ENCODE data around the gene DYNLT3. TPM values are rescaled to one million over a fixed set of nuclear protein-coding genes. Genes with fewer than 3 reads are reported as not detected.

Gene DYNLT3
- polyA plus RNA-seq, 1 donor (not counting 4 experiments of a cell fraction or from before 2014, with no cell fraction given): 37.3 TPM

GRCh38 chrX:37888010-37888409 is 40.6 kb upstream of the DYNLT3 start:
- FAIRE-seq (no peak), DNase-seq (ENCODE audit: low read depth, low spot score) (no peak)
- dilution Hi-C loops (cut with MboI; ENCODE audit: extremely low pct_ligation_motif_present, low sequenced_read_pairs): no loop called here
- Histone ChIP-seq H3K27ac (ENCODE audit: control insufficient read depth, insufficient read depth, low read length) (no peak overlapping the region), H3K79me2 (ENCODE audit: control insufficient read depth, insufficient read depth, low read length) (no peaks in the 10 kb centered on the region), H3K9me1 (ENCODE audit: control insufficient read depth, extremely low read depth, insufficient read depth, low read length) (no peaks in the 10 kb centered on the region), H3K4me1 (ENCODE audit: control insufficient read depth, extremely low read depth, insufficient read depth, low read length) (peaks cover 4% of the 10 kb centered on the region), H3K9me3 (ENCODE audit: control insufficient read depth, low read depth, low read length) (no peaks in the 10 kb centered on the region), H2AFZ (ENCODE audit: control insufficient read depth, low read length) (no peak overlapping the region), H4K20me1 (ENCODE audit: control insufficient read depth, extremely low read depth, insufficient read depth, low read length) (no peaks in the 10 kb centered on the region), H3K36me3 (ENCODE audit: control insufficient read depth in 2 of 2, extremely low read depth in 1 of 2, insufficient read depth in 2 of 2, low read length in 2 of 2) (no peaks in the 10 kb centered on the region), H3K4me2 (ENCODE audit: control insufficient read depth, extremely low read depth, insufficient read depth, low read depth, low read length) (no peak overlapping the region), H3K9ac (ENCODE audit: control insufficient read depth, extremely low read depth, insufficient read depth, low read length) (no peak overlapping the region), H3K27me3 (ENCODE audit: control insufficient read depth, extremely low read depth, insufficient read depth, low read length) (no peaks in the 10 kb centered on the region), H3K4me3 (ENCODE audit: control insufficient read depth in 2 of 3, extremely low read depth in 1 of 3, insufficient read depth in 2 of 3, low read depth in 1 of 3, low read length in 3 of 3) (no peak overlapping the region)
- TF ChIP-seq CTCF (optimal IDR thresholded peaks at IDR 0.05 in 1 of 3, IDR thresholded peaks at IDR 0.05 in 1 of 3, conservative IDR thresholded peaks at IDR 0.05 in 1 of 3; ENCODE audit: extremely low read depth in 1 of 3, insufficient read depth in 2 of 3, low read length in 3 of 3): no peak
- no peak for TF ChIP-seq EZH2 (IDR thresholded peaks at IDR 0.05; ENCODE audit: low read length)

- H3K9me3 ChIP-seq (ENCODE audit: control insufficient read depth, low read depth, low read length): no peaks in the 10 kb centered on the region
- FAIRE-seq: no peak
- no peaks in the 10 kb centered on the region for H3K36me3 ChIP-seq (ENCODE audit: control insufficient read depth in 2 of 2, extremely low read depth in 1 of 2, insufficient read depth in 2 of 2, low read length in 2 of 2)
- no peak overlapping the region for H2AFZ ChIP-seq (ENCODE audit: control insufficient read depth, low read length)
- no peak for DNase-seq (ENCODE audit: low read depth, low spot score)
- no peak overlapping the region for H3K9ac ChIP-seq (ENCODE audit: control insufficient read depth, extremely low read depth, insufficient read depth, low read length)
- no peaks in the 10 kb centered on the region for H4K20me1 ChIP-seq (ENCODE audit: control insufficient read depth, extremely low read depth, insufficient read depth, low read length)
- H3K27ac ChIP-seq (ENCODE audit: control insufficient read depth, insufficient read depth, low read length): no peak overlapping the region
- TF ChIP-seq CTCF (optimal IDR thresholded peaks at IDR 0.05 in 1 of 3, IDR thresholded peaks at IDR 0.05 in 1 of 3, conservative IDR thresholded peaks at IDR 0.05 in 1 of 3; ENCODE audit: extremely low read depth in 1 of 3, insufficient read depth in 2 of 3, low read length in 3 of 3): no peak
- TF ChIP-seq EZH2 (IDR thresholded peaks at IDR 0.05; ENCODE audit: low read length): no peak
- dilution Hi-C loops (cut with MboI; ENCODE audit: extremely low pct_ligation_motif_present, low sequenced_read_pairs): no loop called here
- no peaks in the 10 kb centered on the region for H3K9me1 ChIP-seq (ENCODE audit: control insufficient read depth, extremely low read depth, insufficient read depth, low read length)
- H3K4me3 ChIP-seq (ENCODE audit: control insufficient read depth in 2 of 3, extremely low read depth in 1 of 3, insufficient read depth in 2 of 3, low read depth in 1 of 3, low read length in 3 of 3): no peak overlapping the region
- no peaks in the 10 kb centered on the region for H3K79me2 ChIP-seq (ENCODE audit: control insufficient read depth, insufficient read depth, low read length)
- H3K27me3 ChIP-seq (ENCODE audit: control insufficient read depth, extremely low read depth, insufficient read depth, low read length): no peaks in the 10 kb centered on the region
- H3K4me1 ChIP-seq (ENCODE audit: control insufficient read depth, extremely low read depth, insufficient read depth, low read length): peaks cover 7% of the 10 kb centered on the region
- no peak overlapping the region for H3K4me2 ChIP-seq (ENCODE audit: control insufficient read depth, extremely low read depth, insufficient read depth, low read depth, low read length)
Observed at GRCh38 chrX:37887347-37887746, 40.0 kb upstream of the DYNLT3 start.

Data from keratinocyte (primary cell).